Colon (tissue), 2 donors: Measurements from ENCODE around the gene ZNF343.
"Not testable (repeated sequence)": the region's sequence is repeated elsewhere in the genome, so short reads cannot be mapped to it uniquely, and the experiment has no call there.

Source experiments
- FAIRE-seq: peaks from 2 replicates; lab custom pipeline; 2012; peaks lifted over from hg19 to GRCh38; lab: Jason Lieb, UNC
- donor health status: control.
- donor health status: control.

ZNF343 gene

DNA sequence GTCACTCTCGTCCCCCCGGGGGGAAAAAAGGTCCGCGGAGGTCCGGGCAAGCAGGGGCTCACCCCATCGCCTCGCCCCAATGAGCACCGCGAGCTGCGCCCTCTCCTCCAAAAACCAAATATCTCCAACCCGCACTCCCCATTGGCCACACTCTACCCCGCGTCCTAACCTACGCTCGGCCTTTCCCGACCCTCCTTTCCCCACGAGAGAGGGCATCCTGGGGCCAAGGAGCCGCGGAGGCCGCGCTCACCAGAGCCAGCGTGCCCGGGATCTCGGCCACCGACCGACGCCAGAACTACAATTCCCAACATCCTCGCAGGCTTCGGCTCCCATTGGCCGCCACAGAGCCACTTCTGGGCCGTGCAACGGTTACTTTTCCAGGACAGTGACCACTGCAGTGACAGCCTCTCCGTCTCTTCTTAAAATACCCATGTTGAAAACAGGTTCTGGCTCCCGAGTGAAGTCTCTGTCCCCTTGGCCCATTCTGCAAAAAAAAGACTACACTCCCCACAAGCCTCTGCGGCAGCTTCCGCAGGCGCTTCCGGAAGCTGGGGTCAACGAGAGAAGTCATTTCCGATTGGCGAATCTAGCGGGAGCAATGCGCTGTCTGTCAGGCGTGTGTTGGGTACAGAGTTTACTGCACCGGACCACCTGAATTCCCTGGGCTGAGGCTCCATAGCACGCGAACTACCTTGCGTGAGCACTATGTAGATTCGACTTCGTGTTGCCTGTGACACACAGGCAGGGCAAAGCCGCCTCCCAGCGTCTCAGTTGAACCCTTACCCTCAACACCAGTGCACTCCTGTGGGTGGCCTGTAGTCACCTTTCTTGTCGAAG is at the start of gene ZNF343:
TSS of gene ZNF343 (minus strand) at position 285 of the 837 bp plus-strand sequence. CDS start 15,020 bp downstream, outside the sequence.
- FAIRE-seq = no peak

DNA sequence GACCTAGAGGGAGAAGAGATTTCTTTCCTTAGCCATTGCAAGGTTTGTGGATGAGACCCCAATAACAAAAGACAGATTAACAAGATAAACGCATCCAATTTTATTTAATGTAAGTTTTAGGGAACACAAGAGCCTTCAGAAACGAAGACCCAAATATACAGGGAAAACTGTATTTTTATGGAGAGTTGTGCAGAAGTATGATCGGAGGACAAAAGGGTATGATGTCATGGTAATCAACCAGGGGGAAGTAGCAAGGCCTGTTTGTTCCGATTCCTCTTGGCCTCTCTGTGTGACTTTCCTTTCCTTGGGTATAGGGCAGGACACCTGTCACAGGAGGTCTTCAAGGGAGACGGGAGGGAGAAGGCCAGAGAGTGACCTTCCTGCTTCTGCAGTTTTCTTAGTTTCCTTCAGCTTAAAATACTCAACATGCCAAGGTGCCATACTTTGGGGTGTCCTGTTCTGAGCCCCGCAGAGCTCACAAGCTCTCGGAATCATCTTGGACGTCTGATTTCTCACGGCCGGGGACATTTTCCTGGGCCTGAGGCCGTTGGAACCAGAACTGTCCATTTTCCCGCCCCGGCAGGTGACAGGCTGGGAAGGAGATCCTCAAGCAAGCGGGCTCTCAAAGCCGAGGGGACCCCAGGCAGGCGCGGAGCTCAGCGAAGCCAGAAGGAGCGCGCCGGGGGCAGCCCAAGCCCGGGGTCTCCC is 49.3 kb upstream of the ZNF343 start:
- no peak for FAIRE-seq

GRCh38 chr20:2545594-2545993 is 36.9 kb upstream of the ZNF343 start:
- FAIRE-seq = no peak

GRCh38 chr20:2544211-2544610 is 35.5 kb upstream of the ZNF343 start:
- FAIRE-seq = no peak

DNA sequence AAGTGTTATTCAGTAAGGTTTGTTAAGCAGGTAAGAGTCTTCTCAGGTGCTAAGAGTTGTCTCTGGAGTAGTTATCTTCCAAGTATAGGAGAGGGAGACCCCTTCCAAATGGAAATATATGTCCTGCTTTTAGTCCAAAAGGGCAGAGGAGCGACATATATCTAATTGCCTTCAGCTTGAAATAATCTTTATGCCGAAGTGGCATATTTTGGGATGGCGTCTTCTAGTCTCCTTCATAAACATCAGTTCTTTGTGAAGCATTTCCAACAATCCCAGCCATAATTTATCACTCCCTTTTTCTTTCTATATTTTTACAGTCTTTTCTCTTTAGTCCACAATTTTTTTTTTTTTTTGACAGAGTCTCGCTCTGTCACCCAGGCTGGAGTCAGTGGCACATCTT is 33.6 kb upstream of the ZNF343 start:
- FAIRE-seq = no peak

DNA sequence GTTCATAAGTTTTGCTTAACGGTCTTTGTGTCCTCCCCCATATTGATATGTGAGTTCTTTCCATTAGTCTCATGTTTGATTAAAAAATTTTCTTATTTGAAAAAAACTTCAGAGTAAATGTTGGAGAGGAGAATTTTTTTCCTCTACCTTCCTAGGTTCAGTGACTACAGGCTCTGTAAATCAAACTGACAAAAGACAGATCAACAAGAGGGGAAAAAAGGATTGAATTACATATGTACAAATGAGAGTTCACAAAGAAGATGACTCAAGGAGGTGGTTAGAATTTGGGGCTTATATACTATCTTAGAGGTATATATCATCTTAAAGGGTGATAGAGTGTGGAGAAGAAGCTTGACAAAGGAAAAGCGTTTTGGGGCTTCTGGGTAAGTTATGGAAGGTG is 33.2 kb upstream of the ZNF343 start:
- FAIRE-seq = no peak

GRCh38 chr20:2538931-2539720 is 30.4 kb upstream of the ZNF343 start:
- no peak for FAIRE-seq

DNA sequence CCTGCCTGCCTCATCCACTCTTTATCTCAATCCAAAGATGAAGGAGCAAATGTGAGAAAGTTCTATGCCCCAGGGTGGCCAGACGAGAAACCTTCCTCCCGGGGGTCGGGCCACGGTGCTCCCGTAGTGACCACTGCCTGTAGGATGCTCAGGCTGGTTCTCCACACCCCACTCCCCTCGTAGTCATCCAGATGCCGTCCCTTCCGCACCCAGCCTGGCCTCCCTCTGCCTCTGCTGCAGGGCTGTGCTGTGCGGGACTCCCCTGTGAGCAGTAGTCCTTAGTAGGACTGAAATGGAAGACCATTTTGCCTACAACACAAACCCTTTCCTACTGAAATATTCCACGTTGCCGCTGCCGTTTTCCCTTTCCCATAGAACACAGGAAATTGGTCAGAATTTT is 29.6 kb upstream of the ZNF343 start:
- no peak for FAIRE-seq

DNA sequence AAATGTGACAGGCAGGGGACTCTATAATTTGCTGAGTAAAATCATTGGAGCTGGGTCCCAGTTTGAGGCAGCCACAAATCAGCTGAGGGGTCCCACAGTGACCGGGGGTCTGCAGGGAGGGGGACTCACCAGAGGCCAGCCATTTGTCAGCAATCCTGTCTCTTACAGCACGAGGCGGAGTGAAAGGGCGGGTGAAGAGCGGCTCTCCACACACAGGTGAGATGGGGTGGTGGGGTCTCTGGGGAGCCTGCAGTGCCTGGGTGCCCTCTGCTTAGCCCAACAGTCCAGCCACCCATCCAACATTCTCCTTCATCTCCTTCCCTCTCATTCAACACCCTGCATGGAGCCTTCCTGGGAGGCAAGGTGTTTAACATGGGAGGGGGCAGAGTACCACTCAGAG is 28.4 kb upstream of the ZNF343 start:
- FAIRE-seq = no peak

- FAIRE-seq = no peak
Observed at GRCh38 chr20:2536560-2536986, 27.9 kb upstream of the ZNF343 start, which contains the start of gene TMC2. TMC2 (plus strand) TSS chr20:2536573; CDS start chr20:2536622, 49 bp downstream.

DNA sequence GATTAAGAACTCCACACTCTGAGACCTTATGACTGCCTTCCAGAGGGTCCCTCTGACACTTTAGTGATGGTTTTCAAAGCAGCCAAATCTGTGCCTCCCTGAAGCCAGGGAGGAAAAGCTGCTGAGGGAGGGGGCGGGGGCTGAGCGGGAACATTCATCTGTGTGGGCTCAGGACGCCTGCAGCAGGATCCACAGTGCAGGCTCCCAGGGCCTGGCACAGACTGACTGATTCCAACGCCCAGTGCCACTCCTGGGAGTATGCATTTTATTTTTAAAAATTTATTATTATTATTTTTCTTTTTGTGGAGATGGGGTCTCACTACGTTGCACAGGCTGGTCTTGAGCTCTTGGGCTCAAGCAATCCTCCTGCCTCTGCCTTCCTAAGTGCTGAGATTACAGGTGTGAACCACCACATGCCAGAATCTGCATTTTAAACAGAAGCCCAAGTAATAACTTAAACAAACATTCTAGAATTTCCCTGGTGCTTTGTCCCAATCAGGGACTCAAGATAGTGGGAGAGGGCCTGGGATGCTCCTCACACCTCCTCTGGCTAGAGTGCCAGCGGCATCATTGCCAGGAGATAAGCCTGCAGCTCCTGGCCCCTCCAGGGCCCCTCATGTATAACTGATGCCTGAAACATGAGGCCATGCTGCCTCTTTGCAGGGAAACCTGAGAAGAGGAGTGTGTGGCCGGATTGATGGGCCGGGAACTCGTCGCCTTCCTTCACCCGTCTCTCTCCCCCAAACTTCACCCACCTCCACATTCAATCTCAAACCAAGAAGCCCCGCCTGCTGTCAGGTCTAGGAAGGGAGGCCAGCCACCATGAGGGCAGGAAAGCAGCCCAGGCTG is 27.2 kb upstream of the ZNF343 start:
- FAIRE-seq = no peak

- no peak for FAIRE-seq
Observed at GRCh38 chr20:2533118-2533517, 24.4 kb upstream of the ZNF343 start.

GRCh38 chr20:2528671-2529271 is 20.1 kb upstream of the ZNF343 start:
- no peak for FAIRE-seq

- no peak for FAIRE-seq
Observed at GRCh38 chr20:2527762-2528161, 19.0 kb upstream of the ZNF343 start.

GRCh38 chr20:2526218-2526583 is 17.5 kb upstream of the ZNF343 start:
- FAIRE-seq = not testable (repeated sequence)

DNA sequence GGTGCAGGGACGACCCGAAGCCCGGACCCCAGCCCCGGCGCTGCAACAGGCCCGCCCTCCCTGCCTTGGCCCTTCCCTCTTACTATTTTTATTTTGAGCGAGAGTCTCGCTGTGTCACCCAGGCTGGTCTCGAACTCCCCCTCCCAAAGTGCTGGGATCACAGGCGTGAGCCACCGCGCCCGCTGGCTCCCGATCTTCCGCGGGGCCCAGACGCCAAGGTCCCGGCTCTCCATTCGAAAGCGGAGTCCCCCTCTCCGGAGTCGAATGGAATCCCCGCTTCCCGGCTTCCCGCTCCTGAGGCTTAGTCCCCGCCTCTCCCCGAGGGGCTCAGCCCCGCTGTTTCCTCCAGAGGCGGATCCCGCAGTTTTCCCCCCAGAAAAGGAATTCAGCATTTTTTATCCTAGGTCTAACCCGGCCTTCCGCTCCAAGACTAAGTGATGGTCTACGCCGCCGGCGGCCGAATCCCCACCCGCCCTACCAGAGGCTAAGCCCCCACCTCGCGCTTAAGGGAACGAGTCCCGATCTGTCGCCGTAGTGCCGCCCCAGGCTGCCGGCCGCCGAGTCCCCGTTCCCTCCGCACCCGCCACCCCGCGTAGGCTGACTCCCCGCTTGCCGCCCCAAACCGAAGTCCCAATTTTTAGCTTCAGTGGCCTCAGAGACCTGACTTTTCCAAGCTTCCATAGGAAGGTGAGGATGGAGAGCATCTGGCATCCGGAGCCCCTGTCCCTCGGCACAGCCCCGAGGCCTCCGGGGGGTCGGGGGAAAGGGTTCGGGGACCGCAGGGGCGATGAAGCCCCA is 16.2 kb upstream of the ZNF343 start:
- no peak for FAIRE-seq

GRCh38 chr20:2523919-2524708 is 15.4 kb upstream of the ZNF343 start:
- no peak for FAIRE-seq

DNA sequence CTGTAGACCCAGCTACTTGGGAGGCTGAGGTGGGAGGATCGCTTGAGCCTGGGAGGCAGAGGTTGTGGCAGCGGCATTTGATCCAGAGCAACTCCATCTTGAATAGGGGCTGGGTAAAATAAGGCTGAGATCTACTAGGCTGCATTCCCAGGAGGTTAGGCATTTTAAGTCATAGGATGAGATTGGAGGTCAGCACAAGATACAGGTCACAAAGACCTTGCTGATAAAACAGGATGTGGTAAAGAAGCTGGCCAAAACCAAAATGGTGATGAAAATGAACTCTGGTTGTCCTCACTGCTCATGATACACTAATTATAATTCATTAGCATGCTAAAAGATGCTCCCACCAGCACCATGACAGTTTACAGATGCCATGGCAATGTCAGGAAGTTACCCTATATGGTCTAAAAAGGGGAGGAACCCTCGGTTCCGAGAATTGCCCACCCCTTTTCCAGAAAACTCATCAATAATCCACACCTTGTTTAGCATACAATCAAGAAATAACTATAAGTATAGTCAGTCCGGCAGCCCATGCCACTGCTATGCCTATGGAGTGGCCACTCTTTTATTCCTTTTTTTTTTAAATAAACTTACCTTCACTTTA is 14.2 kb upstream of the ZNF343 start:
- not testable (repeated sequence) for FAIRE-seq
